ENCODE measurements around the gene CCNJL.

Gene CCNJL

GRCh38 chr5:160269017-160269416 is 43.3 kb downstream of the CCNJL start:
- TF ChIP-seq CTCF (conservative IDR thresholded peaks at IDR 0.05; ENCODE audit: control insufficient read depth, insufficient read depth, low read depth, low read length) = no peak
- H3K4me3 ChIP-seq (ENCODE audit: control insufficient read depth, low read depth, low read length) = no peak overlapping the region
- peak; percentile 84 for DNase-seq (ENCODE audit: low read depth)

- no peak overlapping the region for H3K4me3 ChIP-seq (ENCODE audit: control insufficient read depth, low read depth, low read length)
- no peak for TF ChIP-seq CTCF (conservative IDR thresholded peaks at IDR 0.05; ENCODE audit: control insufficient read depth, insufficient read depth, low read depth, low read length)
- DNase-seq (ENCODE audit: low read depth) = no peak
Observed at GRCh38 chr5:160268121-160268520, 44.2 kb downstream of the CCNJL start.

DNA sequence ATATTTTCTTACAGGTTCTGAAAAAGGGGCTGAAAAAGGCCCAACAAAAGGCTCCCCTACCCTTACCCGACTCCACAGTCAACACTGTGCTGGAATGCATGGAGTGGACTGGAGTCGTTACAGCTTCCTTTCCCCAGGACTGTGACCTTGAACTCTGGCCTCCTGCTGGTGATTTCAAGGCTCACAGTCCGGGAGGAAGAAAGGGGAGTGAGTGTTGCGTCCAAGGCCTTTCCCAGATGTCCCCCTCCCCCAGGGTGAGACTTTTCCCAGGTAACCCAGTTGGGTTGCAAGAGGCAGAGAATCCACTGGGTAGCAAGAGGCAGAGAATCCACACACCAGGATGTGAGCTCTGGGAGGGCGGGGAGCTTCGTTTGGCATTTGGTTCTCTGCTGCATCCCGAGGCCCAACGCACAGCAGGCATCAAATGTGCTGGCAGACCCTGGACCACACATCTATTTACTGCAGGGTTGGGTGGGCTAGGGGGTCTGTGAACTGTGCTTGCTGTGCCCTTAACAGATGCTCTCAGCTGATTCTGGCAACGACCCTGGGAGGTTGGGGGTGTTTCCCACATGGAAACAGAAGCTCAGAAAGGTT is 45.5 kb downstream of the CCNJL start:
- no peak for TF ChIP-seq CTCF (conservative IDR thresholded peaks at IDR 0.05; ENCODE audit: control insufficient read depth, insufficient read depth, low read depth, low read length)
- DNase-seq (ENCODE audit: low read depth) = no peak

DNA sequence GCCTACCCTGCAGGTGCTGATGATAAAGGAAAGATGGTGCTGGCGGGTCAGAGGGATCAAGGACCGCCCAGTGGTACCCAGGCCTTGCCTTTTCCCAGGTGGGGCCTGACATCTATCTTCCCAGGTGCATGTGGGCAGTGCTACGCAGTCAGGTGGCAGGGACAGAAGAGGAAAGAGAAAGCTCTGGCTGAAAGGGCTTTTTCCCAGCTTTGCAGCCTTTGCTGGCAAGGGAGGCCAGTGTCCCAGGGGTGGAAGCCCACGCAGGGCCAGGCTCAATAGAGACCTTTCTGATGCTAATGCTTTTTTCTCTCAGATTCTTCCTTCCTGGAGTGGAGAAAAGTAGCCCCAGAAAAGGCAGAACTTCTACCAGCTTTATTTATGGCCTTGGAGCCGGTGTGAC is 46.3 kb downstream of the CCNJL start:
- DNase-seq (ENCODE audit: low read depth) = no peak
- TF ChIP-seq CTCF (conservative IDR thresholded peaks at IDR 0.05; ENCODE audit: control insufficient read depth, insufficient read depth, low read depth, low read length) = no peak
- H3K4me3 ChIP-seq (ENCODE audit: control insufficient read depth, low read depth, low read length) = no peak overlapping the region

More for the DNA sequence above, 45.5 kb downstream of the CCNJL start:
- H3K4me3 ChIP-seq (ENCODE audit: control insufficient read depth, low read depth, low read length) = no peak overlapping the region

GRCh38 chr5:160263326-160263855 is 49.0 kb downstream of the CCNJL start:
- H3K4me3 ChIP-seq (ENCODE audit: control insufficient read depth, low read depth, low read length) = no peak overlapping the region
- no peak for DNase-seq (ENCODE audit: low read depth)
- TF ChIP-seq CTCF (conservative IDR thresholded peaks at IDR 0.05; ENCODE audit: control insufficient read depth, insufficient read depth, low read depth, low read length) = no peak

DNA sequence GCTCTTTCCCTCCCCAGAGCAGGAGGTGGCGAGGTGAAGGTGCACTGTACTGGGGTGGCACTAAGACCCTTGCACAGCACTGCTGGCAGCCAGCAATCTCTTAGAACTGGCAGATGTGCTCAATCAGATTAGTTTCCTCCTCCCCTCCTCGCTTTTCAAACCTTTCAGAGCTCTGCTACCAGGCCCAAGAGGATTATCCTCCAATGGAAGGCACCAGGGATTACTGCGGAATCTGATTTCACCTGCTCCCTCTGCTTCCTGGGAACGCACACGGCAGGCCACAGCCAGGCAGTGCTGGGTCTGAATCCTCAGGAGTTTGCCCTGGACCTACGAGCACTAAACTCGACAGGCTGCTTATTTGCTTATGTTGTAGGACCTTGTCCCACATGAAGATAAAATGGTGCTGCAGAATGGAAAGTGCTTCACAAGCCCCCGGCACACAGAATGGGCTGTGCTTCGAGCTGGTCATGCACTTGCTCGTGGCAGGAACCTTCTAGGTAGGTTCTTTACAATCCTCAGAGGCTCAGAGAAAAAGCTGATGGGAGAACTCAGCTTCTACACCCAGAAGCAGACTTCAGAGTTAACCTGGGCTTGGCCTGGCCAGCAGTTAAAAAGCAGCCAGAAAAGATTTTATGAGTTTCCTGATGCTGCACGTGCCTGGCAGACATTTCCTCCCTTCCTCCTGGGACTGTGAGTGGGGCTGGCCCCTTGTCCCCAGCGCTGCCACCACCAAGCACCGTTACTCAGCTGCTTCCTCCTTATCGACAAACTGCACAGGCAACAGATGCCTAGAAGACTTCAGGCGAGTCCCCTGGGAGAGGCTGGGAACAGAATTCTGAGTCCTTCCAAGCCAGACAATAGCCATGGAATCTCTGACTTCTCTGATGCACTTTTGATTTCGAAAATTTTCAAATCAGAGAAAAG is 50.0 kb downstream of the CCNJL start:
- no peak for TF ChIP-seq CTCF (conservative IDR thresholded peaks at IDR 0.05; ENCODE audit: control insufficient read depth, insufficient read depth, low read depth, low read length)
- no peak for DNase-seq (ENCODE audit: low read depth)
- H3K4me3 ChIP-seq (ENCODE audit: control insufficient read depth, low read depth, low read length) = no peak overlapping the region
